Stimulated activated CD4-positive, alpha-beta T cell treated with anti-CD3 and anti-CD28 coated beads, Interleukin-4, amount 100 ng/mL, for 1 hour (primary cell): ENCODE data around the gene TCEA3.

ENCODE experiments used
- DNase-seq: peaks from one replicate; pipeline ENCODE4 v3.0.0-alpha.2; 2020

TCEA3 gene

DNA sequence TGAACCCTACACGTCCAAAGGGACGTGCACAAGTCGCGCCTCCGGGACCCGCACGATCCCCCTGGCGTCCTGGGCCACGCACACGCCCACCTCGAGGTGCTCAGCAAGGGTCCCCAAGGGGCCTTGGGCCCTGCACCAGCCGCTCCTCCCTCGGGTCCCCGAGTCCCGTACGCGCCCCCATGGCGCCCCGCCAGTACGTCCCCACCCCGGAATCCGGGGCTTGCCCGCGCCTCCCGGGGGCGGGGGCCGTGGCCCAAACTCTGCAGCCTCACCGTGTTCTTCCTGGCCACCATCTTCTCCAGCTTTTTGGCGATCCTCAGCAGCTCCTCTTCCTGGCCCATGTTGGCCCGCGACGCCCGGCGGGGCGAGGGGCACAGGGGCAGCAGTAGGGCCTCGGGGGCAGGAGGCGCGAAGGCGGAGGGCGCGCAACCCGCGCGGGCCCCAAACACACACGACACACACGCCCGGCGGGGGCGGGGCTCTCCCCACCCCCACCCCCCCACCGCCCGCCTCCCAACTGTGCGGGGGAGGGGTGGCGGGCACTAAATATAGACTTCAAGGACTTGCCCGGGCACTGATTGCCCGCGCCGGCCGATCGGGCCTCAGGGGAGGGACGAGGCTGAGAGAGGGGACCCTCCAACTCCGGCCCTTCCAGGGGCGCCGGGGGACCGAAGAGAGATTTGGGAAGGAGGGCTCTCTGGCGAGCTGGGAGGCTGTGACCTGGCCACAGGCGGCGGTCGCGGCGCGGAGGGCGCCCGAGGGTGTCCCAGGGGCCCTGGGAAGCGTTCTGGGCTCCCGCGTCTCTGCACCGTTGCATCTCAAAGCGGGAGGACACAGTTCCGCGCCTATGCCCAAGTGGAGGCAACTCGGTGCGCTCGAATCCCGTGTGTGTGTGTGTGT, at the start of gene TCEA3:
Gene TCEA3, minus strand, starts transcription at position 456 of the 900 bp plus-strand sequence. Its CDS starts 115 bp downstream, at position 341.
- peak; percentile 22 for DNase-seq

DNA sequence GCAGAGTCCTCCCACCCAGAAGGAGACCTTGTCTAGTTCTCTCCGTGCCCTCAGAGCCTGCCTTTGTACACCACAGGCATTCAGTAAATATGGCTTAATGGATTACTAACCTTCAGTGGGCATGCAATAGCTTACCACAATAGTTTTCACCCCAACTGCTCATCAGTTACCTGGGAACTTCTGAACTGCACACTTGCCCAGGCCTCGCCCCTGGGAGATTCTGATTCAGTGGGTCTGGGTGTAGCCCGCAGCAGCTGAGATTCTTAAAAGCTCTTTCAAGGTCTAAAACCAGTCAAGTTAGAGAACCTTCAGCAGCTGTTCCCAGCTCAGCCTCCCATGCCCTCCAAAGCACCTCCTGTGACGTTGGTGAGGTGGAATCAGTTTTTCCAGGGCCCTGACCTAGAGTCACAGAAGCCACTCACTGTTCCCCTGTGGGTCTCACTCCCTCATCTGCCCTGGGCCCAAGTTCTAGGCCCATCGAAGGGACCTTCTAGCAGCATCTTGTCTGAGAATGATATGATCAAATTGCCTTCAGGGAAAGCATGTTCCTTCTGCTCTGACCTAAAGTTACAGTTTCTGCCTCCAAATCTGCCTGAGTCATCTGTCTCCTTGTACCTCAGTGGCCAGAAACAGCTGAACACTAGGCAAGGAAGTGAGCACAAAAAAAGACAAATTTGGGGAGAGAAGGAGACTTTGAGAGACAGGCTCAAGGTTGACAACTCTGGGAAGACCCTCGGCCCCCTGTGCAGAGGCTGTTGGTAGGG, 48.7 kb upstream of the TCEA3 start:
- DNase-seq, result no peak

DNA sequence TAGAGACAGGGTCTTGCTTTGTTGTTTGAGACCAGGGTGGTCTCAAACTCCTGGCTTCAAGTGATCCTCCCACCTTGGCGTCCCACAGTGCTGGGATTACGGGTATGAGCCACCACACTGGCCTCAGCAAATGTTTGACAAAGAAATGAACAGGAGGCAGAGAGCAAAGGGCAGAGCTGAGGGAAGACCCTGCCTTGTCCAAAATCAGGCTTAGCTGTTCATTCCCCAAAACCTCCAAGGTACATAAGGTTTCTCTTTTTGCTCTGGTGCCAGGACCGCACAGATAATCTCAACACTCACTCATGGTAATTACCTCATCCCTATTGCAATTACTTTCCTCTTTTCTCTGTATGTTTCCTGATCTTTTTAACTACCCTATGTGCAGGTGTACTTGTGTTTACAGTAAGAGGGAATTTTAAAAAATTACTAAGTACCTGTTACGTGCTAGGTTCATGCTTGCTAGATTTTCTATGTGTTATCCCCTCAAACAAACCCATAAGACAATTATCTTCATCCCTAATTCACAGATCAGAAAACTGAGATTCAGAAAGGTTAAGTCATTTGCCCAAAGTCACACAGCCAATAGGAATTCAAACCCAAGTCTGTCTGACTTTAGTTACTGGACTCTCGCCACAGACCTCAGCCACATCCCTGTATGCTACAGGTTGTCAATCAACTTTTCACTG, 47.9 kb upstream of the TCEA3 start:
- no peak for DNase-seq

DNA sequence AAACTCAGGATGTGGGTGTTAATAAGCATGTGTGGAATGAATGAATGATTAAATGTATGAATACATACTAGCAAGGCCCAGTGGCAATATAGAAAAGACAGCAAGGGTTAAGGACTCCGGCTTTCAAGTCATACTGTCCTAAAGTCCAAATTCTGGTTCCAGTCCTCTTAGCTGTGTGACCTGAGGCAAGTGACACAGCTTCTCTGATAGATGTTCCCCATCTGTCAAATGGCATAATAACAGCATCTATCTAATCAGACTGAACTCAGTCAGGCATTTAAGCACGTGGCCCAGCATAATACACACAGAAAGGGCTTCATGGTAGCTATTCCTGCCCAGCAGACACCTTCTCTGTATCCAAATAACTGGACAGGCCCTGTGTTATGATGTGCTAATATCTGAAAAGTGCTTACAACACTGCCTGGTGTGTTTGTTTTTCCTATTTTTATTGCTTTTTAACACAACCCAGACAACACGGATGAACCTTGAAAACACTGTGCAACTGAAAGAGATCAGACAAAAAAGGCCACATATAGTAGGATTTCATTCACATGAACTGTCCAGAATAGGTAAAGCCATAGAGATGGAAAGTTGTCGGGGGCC, 47.0 kb upstream of the TCEA3 start:
- no peak for DNase-seq

DNA sequence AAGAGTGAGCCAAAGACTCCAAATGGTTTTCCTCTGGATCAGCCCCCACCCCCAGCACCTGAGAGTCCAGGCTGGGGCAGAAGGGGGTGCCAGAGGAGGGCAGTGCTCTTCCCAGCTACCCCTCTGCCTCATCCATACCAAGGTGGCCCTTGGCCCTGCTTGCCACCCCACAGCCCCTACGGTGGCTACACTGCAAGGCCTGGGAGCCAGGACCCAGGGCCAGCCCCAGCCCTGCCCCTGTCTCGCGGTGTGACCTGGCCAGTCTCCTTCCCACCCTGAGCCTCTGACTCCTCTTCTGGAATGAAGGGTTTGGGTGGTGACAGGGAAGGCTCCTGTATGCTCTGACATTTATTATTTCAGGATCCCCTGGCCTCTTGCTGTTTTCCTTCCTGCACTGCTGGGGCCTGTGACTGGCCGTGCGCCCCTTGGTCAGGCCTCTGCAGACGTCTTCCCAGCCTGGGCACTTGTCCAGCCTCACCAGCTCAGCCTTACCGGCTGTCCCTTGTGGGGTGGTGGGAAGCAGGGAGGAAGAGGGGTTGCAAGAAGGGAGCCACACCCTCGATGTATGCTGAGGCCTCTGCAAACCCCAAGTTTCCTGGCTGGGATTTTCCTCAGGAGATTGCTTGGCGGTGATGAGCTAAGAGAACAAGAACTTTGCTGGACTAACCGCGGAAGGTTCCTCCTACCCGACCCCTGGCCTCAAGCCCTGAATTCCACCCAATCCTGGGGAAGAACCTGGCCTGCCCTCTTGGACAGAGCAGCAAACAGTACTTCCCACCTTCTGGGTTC, 45.9 kb upstream of the TCEA3 start:
- DNase-seq, result no peak

DNA sequence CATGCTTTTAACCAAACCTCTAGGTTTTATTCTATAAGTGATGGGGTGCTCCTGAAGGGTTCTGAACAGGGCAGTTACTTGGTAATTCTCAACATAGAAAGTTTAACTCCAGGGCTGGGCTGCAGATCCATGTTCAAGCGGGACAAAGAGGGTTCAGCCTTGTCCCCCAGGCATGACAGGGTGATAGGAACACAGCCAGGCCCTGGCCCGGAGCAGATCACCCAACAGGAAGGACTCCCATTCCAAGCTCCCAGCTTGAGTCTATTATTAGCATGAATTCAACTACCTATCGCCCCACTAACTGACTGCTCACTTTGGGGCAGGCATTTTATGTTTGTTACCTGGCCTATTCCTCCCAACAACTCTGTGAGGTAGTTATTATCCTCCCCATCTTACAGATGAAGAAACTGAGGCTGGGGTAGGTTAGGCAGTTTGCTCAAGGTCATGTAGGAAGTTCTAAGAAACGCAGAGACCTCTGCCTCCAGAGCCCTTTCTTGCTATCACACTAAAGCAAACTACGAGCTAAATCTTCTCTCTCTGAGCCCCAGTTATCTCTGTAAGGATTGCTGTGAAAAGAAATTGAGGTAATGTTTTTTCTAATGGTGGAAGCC, 44.9 kb upstream of the TCEA3 start:
- DNase-seq, result no peak

DNA sequence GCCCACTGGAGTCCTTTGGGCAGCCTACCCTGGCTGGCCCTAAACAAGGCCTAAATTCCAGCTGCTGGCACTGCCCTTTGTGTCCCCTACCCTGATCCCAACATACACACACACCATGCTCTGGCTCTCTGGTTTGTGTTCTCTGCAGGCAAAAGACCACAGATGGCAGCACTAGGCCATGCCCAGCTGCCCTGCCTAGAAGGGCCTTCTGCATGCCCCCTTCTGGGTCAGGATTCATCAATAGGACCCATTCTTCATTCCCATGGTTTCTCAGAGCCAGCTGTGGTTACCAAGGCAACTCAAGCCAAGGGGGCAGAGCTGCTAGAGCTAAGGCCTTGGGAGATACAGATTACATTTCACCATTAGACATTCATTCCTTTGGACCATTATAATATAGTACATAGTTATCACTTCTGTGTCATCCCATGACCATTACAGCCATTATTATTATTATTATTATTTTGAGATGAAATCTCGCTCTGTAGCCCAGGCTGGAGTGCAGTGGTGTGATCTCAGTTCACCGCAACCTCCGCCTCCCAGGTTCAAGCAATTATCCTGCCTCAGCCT, 42.0 kb upstream of the TCEA3 start:
- DNase-seq, result no peak

DNA sequence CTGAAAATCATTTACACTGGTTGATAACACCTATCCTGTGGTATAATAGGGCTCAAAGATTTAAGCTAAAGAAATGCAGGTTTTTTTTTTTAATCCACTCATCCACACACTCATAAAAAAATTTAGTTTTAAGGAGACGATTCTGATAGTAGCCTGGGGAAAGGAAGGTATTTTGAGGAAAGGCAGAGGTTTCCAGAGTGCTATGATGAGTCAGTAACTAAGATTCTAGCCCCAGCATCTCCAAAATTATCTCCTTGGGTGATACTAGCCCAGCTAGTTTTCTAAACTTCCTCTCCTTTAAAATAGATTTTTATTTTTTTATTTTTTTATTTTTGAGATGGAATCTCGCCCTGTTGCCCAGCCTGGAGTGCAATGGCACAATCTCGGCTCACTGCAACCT, 38.7 kb upstream of the TCEA3 start:
- DNase-seq, result no peak

DNA sequence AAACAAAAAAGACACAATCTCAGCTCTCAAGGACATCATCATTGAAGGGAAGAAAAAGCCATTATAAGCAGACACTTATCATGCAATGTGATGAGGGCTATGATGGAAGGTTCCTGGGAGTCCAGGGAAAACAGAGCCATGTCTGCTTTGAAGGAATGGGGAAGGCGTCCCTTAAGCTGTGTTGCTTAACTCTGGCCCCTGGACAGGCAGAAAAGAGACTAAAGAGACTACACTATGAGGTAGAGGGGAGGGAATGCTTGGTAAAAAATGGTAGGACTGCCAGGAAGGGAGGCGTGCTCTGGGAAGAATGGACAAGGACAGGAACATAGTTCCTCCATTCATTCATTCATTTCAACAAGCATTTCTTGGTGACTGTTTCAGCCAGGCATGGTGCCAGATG, 38.2 kb upstream of the TCEA3 start:
- no peak for DNase-seq

DNA sequence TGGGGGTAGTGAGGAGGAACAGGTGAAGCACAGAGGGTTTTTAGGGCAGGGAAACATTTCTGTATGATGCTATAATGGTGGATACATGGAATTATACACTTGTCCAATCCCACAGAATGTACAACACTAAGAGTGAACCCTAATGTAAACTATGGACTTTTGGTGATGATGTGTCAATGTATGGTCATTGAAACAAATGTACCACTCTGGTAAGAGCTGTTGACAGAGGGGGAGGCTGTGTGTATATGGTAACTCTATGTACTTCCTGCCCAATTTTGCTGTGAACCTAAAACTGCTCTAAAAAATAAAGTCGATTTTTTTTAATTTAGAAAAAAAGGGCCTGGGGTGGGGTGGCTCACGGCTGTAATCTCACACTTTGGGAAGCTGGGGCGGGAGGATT, 36.5 kb upstream of the TCEA3 start:
- DNase-seq, result no peak

DNA sequence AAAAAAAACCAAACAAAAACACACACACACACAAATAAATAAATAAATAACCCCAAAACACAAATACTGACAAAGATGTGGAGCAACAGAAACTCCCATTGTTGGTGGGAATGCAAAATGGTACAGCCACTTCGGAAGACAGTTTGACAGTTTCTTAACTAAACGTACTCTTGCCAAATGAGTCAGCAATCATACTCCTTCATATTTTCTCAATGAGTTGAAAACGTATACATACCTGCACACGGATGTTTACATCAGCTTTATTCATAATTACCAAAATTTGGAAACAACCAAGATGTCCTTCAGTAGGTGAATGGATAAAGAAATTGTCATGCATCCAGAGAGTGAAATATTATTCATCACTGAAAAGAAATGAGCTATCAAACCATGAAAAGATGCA, 36.0 kb upstream of the TCEA3 start:
- no peak for DNase-seq

DNA sequence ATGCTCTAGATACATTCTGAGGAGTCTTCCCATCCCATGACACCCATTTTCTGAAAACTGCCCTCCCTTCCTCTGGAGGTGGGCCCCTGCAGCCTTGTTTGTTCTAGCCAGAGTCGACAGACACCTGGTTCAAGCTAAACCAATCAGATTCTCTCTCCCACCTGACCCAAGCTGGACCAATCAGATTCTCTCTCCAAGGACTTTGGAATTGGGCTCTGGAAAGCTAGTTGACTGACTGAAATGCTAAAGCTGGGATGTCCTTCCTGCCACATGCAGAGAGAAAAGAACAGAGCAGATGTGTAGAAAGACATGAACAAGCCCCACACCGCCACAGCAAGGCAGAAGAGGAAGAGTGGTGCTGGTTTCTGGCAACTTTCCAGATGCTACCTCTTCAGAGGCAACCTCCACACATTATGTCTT, 34.8 kb upstream of the TCEA3 start:
- no peak for DNase-seq

DNA sequence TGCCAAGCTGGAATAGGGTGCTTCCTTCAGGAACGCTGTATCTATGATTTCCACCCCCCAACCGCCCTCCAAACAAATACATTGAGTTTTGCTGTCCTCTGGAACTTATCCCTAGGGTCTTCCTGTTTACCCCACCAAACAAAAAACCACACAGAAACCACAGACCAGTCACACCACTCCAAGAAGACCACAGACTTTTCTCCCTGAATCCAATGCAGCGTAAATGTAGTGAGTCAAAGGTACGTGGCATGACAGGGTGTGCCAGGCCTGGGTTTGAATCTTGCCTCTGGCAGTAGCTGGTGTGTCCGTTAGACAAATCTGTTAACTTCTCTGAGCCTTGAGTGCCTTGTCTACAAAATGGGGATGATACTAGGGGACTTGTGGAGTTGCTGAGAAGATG, 31.7 kb upstream of the TCEA3 start:
- DNase-seq, result no peak

DNA sequence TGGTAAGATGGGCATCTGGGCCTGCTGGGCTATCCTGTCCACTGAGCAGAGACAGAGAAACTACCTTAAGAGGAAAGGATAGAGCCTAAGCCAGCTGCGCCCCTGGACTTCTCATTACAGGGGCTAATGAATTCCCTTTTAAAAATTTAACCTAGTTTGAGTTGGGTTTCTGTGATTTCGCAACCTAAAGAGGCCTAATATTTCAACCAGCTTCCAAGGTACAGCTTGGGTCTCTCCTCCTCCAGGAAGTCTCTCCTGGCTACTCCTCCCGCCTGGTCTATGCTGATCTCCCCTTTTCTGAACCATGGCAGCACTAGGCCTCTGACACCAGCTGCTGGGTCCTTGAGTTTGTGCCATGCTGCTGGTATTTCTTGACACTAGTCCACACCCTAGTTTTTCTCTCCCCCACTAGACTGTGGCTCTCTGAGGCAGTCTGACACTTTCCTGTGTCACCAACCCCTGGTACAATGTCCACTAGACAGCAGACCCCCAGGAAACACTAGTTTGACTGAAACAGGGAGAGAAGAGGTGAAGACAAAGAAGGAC, 29.0 kb upstream of the TCEA3 start:
- no peak for DNase-seq

DNA sequence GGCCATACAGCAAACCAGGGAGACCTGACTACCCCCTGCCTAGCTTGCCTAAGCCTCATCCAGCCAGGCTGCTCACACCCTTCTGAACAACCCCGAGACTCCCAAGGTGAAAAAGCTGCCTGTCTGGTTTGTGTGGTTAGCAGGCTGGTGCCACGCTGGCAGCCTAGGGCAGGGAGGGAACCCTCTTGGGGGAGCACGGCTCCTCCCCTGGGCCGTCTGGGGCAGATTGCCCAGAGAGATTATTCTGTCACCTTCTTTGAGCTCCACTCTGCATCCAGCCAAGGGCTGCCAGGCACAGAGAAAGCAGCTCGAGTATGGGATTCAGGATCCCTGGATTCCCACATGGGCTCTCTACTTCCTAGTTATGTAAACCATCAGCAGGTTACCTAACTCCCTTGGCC, 27.5 kb upstream of the TCEA3 start:
- DNase-seq, result no peak

DNA sequence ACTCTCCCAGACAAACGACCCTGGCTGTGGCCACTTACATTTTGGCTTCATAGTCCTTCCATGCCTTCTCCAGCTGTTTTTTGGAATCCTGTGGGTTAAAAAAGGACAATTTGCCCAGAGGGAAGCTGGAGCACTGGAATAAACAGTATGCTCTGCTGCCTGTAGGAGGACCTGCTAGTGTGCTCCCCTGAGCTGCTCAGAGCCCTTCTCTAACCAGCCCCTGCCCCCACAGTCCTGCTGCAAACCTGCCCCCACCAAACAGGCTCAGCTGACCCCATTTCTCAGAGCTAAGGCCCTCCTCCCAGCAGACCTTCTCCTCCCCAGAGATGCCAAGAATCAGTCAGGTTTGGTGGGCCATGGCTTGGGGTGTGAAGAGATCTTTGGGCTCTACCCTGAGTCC, 26.9 kb upstream of the TCEA3 start:
- DNase-seq, result no peak

DNA sequence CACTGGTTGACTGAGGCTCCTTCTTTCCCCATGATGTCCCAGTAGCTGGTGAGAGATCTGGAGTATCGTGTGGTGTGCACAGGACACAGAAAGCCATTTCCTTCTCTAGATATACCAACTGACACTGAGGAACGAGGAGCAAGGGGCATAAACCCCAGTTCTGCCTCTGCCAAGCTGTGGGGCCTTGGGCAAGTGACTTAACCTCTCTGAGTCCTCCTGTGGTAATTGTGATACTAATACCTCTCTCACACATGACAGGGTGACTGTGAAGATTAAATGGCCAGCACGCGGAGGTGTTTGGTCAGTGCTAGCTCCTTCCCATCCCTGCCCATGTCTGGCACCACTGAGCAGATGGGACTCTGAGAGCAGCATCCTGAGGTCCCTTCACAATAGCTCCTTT, 26.3 kb upstream of the TCEA3 start:
- no peak for DNase-seq

DNA sequence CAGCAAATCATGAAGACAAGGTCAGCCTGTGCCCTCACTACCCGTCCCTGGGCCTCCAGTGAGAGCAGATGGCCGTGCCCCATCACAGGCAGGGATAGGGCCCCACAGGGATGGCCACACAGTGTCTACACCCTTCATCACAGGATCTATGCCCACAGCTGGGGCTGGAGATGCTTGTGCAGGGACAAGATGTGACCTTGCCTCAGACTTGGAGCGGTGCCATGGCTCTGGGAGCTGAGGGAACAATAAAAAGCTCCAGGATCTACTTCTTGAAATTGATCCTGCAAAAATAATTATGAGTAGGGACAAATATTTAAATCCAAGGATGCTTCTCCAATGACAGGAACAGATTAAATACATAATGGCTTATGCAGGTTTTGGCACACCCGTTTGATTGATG, 25.4 kb upstream of the TCEA3 start:
- no peak for DNase-seq

DNA sequence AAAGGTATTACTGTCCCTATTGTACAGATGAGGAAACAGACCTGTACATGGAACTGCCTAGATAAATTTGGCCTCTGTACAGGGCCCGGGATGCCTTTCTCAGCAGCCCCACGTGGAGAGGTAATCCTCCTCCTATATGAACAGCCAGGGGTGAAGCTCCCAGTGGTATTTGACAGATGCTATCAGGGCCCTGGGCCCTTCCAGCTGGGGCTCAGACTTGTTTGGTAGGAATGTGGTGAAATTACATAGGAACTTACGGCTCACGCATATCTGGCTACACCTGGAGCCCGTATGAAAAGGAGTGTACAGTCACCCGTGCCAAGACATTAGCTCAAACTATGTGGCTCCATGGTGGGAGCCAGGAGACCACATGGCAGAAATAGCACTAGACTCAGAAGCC, 24.8 kb upstream of the TCEA3 start:
- DNase-seq, result no peak

DNA sequence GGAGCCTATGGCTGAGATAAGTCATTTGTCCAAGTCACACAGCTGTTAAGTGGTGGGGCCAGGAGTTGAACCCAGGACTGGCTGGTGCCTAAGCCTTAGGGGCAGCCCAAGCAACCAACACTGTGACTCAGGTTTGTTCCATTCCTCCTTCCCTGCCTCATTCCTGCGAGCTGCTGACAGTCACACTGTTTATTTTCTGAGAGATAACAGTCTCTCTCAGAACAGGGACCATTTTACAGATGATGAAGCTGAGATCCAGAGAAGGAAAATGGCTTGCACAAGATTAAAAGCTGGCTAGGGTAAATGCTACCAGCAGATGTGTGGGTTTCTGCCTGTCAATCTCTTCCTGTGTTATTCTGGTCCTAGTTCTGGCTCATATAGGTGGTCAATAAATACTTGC, 24.3 kb upstream of the TCEA3 start:
- DNase-seq, result no peak

DNA sequence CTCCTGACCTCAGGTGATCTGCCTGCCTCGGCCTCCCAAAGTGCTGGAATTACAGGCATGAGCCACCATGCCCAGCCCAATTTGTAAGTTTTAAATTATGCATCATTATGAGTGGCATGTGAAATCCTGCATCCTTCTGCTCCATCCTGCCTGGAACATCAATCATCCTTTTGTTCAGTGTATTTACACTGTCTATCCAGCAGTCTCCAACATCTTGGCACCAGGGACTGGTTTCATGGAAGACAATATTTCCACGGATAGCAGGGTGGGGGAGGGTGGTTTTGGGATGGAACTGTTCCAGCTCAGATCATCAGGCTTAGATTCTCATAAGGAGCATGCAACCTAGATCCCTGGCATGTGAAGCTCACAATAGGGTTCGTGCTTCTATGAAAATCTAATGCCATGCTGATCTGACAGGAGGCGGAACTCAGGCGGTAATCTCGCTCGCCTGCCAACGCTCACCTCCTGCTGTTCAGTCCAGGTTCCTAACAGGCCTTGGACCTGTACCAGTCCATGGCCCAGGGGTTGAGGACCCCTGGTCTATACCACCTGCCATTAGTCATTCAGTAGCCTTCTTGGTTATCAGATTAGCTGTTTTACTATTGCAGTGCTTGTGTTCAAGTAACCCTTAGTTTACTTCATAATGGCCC, 22.2 kb upstream of the TCEA3 start:
- no peak for DNase-seq
